ENCODE results near the gene MCF2. TPM values are rescaled to one million over a fixed set of nuclear protein-coding genes. Genes with fewer than 3 reads are reported as not detected.

Gene MCF2
- total RNA-seq, 1 experiment from 2014 or later, result 0.39 TPM

DNA sequence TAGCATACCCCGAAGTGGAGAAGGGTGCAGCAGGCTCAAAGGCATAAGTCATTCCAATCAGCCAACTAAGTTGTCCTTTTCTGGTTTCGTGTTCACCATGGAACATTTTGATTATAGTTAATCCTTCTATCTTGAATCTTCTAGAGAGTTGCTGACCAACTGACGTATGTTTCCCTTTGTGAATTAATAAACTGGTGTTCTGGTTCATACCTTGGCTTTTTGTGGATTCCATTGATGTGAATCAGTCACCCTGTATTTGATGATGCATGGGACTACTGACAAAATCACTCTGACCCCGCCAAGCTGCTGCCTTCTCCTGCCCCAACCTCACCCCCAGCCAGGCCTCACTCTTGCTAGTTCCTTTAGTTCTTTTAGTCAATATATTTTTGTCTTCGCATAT is 144.7 kb downstream of the MCF2 start:
- no peak for DNase-seq
- no peaks in the 10 kb centered on the region for H3K36me3 Mint-ChIP-seq (ENCODE audit: insufficient read depth in 1 of 3, low read depth in 3 of 3)
- H3K79me2 ChIP-seq (ENCODE audit: insufficient read depth, low read length), result no peaks in the 10 kb centered on the region

More for the DNA sequence above, 144.7 kb downstream of the MCF2 start:
- H3K27ac Mint-ChIP-seq, result no peak overlapping the region
- H4K8ac ChIP-seq (replicated peaks; ENCODE audit: insufficient read length, low read depth, low read length), result no peak overlapping the region
- no peak overlapping the region for H3K14ac ChIP-seq (ENCODE audit: insufficient read depth, low read length)
- no CpG with 5 or more reads among the region's 5 CpGs for WGBS (ENCODE audit: extremely low coverage, insufficient read length, low lambda C conversion rate)
- H3K4me3 Mint-ChIP-seq, result no peak overlapping the region
- no peak overlapping the region for H3K18ac ChIP-seq (ENCODE audit: insufficient read length, low read depth, low read length)
- H3K27me3 ChIP-seq (ENCODE audit: insufficient read depth, low read length), result no peaks in the 10 kb centered on the region
- no peak overlapping the region for H2BK20ac ChIP-seq (ENCODE audit: low read depth, low read length, poor library complexity, severe bottlenecking)
- H2BK5ac ChIP-seq (ENCODE audit: insufficient read length, low read length), result no peak overlapping the region
- H3K27ac ChIP-seq (ENCODE audit: insufficient read length, low read depth, low read length), result no peak overlapping the region
- H4K91ac ChIP-seq (ENCODE audit: insufficient read length, low read depth, low read length), result no peak overlapping the region
- no peak overlapping the region for H3K4me2 ChIP-seq (ENCODE audit: insufficient read depth, insufficient read length, low read length)
- H3K56ac ChIP-seq (ENCODE audit: insufficient read length, low read depth, low read length), result no peak overlapping the region
- no peaks in the 10 kb centered on the region for H3K79me1 ChIP-seq (ENCODE audit: insufficient read depth, low read depth, low read length, poor library complexity, severe bottlenecking)
- H3K9ac ChIP-seq (ENCODE audit: extremely low read depth, insufficient read length, low read length), result no peak overlapping the region
- H3K23me2 ChIP-seq (ENCODE audit: insufficient read length, low read depth, low read length, poor library complexity, severe bottlenecking), result no peaks in the 10 kb centered on the region
- TF ChIP-seq, protein P1, sequence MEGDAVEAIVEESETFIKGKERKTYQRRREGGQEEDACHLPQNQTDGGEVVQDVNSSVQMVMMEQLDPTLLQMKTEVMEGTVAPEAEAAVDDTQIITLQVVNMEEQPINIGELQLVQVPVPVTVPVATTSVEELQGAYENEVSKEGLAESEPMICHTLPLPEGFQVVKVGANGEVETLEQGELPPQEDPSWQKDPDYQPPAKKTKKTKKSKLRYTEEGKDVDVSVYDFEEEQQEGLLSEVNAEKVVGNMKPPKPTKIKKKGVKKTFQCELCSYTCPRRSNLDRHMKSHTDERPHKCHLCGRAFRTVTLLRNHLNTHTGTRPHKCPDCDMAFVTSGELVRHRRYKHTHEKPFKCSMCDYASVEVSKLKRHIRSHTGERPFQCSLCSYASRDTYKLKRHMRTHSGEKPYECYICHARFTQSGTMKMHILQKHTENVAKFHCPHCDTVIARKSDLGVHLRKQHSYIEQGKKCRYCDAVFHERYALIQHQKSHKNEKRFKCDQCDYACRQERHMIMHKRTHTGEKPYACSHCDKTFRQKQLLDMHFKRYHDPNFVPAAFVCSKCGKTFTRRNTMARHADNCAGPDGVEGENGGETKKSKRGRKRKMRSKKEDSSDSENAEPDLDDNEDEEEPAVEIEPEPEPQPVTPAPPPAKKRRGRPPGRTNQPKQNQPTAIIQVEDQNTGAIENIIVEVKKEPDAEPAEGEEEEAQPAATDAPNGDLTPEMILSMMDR (conservative IDR thresholded peaks at IDR 0.05), result no peak
- H2AK5ac ChIP-seq (ENCODE audit: insufficient read length, low read length), result no peak overlapping the region
- H3K4me1 Mint-ChIP-seq, result peaks cover 0 to 7% of the 10 kb centered on the region in 2 experiments; a peak in 2 of 4 replicates
- H3K23ac ChIP-seq (ENCODE audit: insufficient read length, low read depth, low read length), result no peak overlapping the region
- H3K27me3 Mint-ChIP-seq (ENCODE audit: low read depth), result peaks cover 2% of the 10 kb centered on the region; the same call in 1 of the 2 replicates
- H3K4ac ChIP-seq (ENCODE audit: low read depth, low read length), result no peak overlapping the region
- H4K20me1 ChIP-seq (ENCODE audit: control insufficient read depth, insufficient read depth, insufficient read length), result no peaks in the 10 kb centered on the region
- H3K4me1 ChIP-seq (ENCODE audit: insufficient read depth, low read length), result no peaks in the 10 kb centered on the region
- no peak overlapping the region for H2BK15ac ChIP-seq (ENCODE audit: low read depth, low read length)
- no peaks in the 10 kb centered on the region for H3K9me3 ChIP-seq (ENCODE audit: control insufficient read depth, low read depth, low read length)
- no peak overlapping the region for H4K5ac ChIP-seq (ENCODE audit: insufficient read length, low read depth, low read length)
- no peak overlapping the region for H2AFZ ChIP-seq (ENCODE audit: low read length)
- H2BK12ac ChIP-seq (ENCODE audit: insufficient read length, low read depth, low read length), result no peak overlapping the region
- H2BK120ac ChIP-seq (ENCODE audit: low read depth, low read length, poor library complexity, severe bottlenecking), result no peak overlapping the region
- H3T11ph ChIP-seq (ENCODE audit: low read length), result no peak overlapping the region
- H3K9me3 Mint-ChIP-seq, result peaks cover 0 to 31% of the 10 kb centered on the region in 2 experiments; a peak in 2 of 5 replicates
